Fibroblast of pulmonary artery (primary cell): ENCODE measurements around the gene PRR14L.
A peak's percentile ranks its signal among the peaks of the same experiment; 100 is the strongest.

Source experiments
- DNase-seq: peaks from one replicate; pipeline ENCODE4 v3.0.0-alpha.2; 2010; ENCODE audit warnings: low read depth
- H3K4me3 ChIP-seq: replicated peaks from 2 replicates; pipeline ENCODE4 v1.5.1; 2011; ENCODE audit warnings: low read depth, mild to moderate bottlenecking, control low read depth, low read length, moderate library complexity
- CTCF ChIP-seq: IDR thresholded peaks from 2 replicates; pipeline ENCODE4 v1.5.1; 2011; ENCODE audit warnings: mild to moderate bottlenecking, control low read depth, low read length, inconsistent platforms; ENCODE audit errors: missing control alignments

PRR14L gene

GRCh38 chr22:31653944-31654343 is 96.0 kb downstream of the PRR14L start:
- no peak for TF ChIP-seq CTCF
- H3K4me3 ChIP-seq: no peak overlapping the region
- DNase-seq: no peak

- no peak for TF ChIP-seq CTCF
- no peak for DNase-seq
- H3K4me3 ChIP-seq: no peak overlapping the region
Measured at GRCh38 chr22:31652911-31653684, 96.8 kb downstream of the PRR14L start.

- TF ChIP-seq CTCF: no peak
- no peak for DNase-seq
- no peak overlapping the region for H3K4me3 ChIP-seq
Measured at GRCh38 chr22:31652088-31652487, 97.8 kb downstream of the PRR14L start.

- TF ChIP-seq CTCF: no peak
- no peak overlapping the region for H3K4me3 ChIP-seq
- no peak for DNase-seq
Measured at GRCh38 chr22:31651664-31652063, 98.3 kb downstream of the PRR14L start.

GRCh38 chr22:31650391-31650790 is 99.5 kb downstream of the PRR14L start:
- no peak for TF ChIP-seq CTCF
- DNase-seq: peak; percentile 92
- no peak overlapping the region for H3K4me3 ChIP-seq

- peak; percentile 90 for DNase-seq
Measured at GRCh38 chr22:31647523-31648320, 102.2 kb downstream of the PRR14L start.

More at GRCh38 chr22:31647523-31648320, 102.2 kb downstream of the PRR14L start:
- TF ChIP-seq CTCF: no peak
- H3K4me3 ChIP-seq: no peak overlapping the region
